Erythroblast (primary cell): ENCODE measurements around the gene KLK13.

ENCODE experiments used
- GATA1 ChIP-seq: IDR thresholded peaks from 2 replicates; pipeline ENCODE4 v1.6.1; 2011; ENCODE audit warnings: low read depth, mild to moderate bottlenecking, control low read depth, low read length, moderate library complexity
- POLR2A ChIP-seq: IDR thresholded peaks from 2 replicates; pipeline ENCODE4 v1.6.1; 2011; ENCODE audit warnings: mild to moderate bottlenecking, low read length

DNA sequence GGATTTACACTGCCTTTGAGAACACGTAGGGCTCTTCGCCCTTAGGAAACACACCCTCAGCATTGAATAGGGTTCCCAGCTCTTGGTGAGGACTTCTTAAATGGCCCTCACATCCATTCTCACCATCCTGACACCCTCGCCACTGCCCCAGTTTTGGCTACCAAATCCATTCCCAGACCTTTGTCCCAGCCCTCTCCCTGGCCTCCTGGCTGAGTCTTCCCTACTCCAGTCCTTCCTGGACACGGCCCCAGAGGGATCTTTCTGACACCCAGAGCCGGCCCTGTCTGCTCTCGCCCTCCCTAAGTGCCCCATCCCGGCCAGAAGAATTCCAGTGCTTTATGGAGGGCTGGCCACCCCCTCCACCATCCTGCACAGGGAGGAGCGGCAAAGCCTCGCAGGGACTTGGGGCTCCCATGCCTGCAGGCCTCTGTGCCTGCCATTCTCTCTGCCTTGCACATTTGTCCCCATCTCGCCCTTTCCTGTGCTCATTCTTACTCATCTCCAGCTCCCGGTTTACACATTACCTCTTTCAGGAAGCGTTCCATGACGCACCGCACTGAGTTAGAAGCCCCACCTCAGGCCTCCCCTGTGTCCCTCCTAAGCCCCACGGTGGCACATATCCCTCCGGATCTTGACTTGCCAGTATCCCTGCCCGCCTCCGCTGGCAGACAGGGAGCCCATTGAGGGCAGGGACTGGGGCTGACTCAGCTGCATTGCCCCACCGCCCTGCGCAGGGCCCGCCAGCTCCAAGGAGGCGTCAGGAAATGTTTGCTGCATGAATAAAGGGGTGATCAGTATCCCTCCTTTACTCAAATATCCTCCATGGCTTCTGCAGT lies 28.8 kb upstream of the KLK13 start:
- no peak for TF ChIP-seq POLR2A
- no peak for TF ChIP-seq GATA1
